NCI-H187 treated with DMSO at 0.1 percent for 48 hours (cell line): ENCODE results near the gene PTPRF.

ENCODE experiments used
- DNase-seq: peaks from one replicate; lab custom pipeline; 2025; lab: John Stamatoyannopoulos, UW

Gene PTPRF

DNA sequence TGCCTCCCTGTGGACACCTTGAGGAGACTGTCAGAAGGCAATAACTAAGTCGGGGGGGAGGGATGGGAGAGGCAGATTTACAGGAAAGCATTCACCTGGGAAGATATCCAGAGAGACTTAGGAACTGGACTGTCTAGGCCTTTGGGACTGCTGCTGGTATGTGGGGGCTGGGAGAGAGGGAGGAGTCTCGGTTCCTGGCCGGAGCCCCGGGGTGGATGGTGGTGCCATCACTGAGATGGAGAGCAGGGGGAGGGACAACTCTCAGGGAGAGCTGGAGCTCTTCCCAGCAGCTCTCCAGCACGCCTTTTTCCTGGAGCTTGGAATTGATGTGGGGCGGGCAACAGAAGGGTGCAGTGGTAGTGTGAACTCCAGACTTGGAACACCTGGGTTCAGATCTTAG lies 22.1 kb downstream of the PTPRF start:
- DNase-seq = no peak

DNA sequence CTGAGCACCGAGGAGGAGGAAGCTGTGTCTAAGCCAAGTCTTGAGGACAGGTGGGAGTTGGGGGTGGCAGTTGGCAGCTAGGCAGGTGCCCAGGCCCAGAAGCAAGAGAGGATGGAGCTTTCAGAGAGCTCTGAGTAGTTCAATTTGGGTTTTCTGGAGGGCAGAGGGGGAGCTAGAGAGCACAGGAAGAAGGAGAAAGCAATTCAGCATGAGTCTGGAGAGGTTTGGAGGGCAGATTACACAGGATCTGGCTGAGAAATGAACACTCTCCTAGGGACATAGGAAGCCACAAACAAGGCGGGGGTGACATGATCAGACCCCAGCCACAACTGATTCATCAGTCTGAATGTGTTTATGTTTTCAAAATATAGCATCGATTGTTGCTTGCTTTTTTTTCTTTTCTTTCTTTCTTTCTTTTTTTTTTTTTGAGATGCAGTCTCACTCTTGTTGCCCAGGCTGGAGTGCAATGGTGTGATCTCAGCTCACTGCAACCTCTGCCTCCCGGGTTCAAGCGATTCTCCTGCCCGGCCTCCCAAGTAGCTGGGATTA lies 23.8 kb downstream of the PTPRF start:
- DNase-seq = no peak

GRCh38 chr1:43556782-43557181 lies 26.1 kb downstream of the PTPRF start:
- DNase-seq = no peak

DNA sequence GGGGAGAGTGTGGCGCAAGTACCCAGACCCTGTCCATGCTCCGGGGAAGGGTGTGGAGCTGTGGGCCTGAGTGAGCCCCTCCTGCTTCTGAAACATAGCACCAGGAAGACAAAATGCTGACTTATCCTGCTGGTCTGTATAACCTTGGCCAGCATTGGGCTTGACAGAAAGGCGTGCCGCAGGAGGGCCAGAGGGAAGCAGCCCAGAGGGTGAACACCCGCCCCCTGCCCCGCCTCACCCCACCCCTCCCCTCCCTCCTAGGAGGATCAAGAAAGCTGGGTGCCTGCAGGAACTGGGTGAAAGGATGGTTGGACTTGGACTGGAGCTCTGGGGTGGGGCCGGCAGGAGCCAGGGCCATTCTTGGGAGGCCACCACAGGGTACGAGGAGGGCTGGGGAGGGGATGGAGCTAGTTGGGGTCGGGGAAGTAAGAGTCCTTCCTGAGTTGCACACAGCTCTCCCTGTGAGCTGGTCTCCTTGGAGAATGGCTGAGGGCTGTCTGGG lies 27.1 kb downstream of the PTPRF start:
- DNase-seq = no peak

DNA sequence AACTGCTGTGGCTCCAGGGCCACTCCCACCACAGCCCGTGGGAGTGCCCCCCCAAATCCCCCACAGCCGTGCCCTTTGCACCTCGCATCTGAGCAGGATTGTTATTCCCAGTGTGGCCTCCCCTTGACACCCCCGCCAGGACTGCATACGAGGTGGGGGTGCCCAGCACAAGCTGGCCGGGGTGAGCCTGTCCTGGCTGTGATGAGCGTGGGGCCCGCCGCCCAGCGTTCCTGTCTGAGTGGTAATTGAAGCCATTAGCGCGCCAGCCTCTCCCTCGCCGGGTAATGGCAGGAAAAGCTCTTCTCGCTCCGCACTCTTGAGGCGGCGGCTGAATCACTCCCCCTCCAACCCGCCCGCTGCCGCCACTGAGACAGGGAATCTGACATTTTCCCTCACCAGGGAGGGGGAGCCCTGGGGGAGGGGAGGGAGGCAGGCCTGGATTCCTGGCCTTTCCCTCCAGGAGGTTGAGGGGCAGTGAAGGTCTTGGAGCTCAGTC lies 27.7 kb downstream of the PTPRF start:
- peak; percentile 33 for DNase-seq

DNA sequence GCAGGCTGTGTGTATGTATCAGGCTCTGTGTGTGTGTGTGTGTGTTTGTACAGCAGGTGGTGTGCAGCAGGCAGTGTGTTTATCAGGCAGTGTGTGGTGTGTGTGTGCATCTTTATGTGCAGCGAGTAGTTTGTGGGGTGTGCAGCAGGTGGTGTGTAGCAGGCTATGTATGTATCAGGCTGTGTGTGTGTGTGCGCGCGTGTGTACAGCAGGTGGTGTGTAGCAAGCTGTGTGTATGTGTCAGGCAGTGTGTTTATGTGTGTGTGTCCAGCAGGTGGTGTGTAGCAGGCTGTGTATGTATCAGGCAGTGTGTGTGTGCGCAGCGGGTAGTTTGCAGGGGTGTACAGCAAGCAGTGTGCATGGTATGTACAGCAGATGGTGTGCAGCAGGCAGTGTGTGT lies 29.0 kb downstream of the PTPRF start:
- no peak for DNase-seq

DNA sequence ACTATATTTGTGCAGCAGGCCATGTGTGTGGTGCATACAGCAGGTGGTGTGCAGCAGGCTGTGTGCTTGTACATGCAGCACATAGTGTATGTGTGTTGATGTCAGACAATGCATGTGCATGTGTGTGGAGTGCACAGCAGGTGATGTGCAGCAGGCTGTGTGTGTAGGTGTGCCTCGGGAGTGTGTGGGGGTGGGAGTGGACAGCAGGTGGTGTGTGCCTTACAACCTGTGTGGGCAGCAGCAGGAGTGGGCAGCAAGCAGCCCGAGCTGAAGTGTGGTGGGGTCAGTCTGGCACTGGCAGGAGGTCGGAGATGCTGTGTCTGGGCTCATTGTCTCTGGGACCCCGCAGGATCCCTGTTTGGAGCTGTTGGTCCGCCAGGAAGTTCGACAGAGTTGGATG lies 29.6 kb downstream of the PTPRF start:
- no peak for DNase-seq

- no peak for DNase-seq
These were observed 33.3 kb downstream of the PTPRF start for GRCh38 chr1:43563876-43564539.

DNA sequence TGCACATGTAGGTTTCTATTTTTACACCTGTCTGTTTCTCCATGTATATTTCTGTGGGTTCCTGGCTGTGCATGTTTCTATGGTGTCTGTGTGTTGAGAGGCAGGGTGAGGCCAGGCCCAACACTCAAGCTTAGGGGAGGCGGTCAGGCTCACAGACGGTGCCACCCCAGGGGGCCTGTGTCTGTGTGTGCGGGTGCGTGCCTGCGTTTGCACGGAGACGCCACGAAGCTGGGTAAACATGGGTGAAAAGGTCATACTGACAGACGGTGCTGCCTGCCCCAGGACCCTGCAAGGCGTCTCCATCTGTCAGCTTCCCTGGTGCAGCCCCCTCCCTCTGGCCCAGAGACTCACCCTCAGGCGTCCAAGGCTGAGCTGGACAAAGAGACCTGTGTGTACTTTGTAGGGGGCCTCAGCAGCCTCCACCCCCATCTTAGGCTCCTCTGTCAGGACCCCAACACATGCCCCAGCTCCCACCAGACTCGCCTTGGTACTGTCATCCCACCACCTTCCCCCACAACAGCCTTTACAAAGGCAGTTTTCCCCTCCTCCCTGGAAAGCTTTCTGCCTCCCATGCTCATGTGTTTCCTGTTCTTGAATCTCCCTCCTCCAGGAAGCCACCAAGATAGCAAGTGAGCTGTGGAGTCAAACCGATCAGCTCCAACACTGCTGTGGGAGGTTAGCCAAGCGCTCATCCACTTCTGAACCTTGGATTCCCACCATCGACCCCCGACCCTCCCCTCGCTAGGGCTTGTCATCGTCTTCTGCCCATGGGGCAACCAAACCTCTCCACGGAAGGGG lies 34.1 kb downstream of the PTPRF start:
- DNase-seq = peak; percentile 64

- DNase-seq = no peak
These were observed 35.1 kb downstream of the PTPRF start for GRCh38 chr1:43565600-43566360.

DNA sequence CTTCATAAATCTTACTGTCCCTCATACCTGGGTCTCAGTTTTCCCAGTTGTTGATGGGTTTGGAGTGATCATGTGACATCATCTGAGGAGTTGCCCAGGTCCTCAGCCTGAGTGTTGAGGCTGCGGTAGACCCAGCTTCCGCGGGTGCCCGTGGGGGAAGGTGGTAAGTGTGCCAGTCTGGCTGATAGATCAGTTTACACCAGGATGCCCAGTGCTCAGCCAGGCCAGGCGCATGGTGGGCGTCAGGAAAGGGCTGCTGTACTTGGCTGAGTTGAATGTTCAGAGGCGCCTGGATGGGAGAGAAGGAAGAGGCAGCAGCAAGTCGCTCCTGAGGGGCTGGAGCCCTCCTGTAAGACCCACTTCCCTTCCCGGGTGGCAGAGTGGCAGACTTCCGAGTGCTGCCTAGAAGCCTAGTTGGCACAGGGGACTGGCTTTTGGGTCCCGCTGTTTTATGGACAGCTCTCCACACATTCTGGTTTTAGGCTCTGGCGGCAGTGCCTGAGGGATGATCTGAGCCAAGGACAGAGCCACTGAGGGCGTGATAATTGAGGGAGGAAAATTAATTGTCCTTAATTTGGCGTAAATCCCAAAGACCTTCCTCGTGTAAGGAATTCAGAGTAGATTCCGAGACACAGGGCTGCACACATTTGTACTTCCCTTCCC lies 35.8 kb downstream of the PTPRF start:
- no peak for DNase-seq

GRCh38 chr1:43569175-43569574 lies 38.5 kb downstream of the PTPRF start:
- no peak for DNase-seq

DNA sequence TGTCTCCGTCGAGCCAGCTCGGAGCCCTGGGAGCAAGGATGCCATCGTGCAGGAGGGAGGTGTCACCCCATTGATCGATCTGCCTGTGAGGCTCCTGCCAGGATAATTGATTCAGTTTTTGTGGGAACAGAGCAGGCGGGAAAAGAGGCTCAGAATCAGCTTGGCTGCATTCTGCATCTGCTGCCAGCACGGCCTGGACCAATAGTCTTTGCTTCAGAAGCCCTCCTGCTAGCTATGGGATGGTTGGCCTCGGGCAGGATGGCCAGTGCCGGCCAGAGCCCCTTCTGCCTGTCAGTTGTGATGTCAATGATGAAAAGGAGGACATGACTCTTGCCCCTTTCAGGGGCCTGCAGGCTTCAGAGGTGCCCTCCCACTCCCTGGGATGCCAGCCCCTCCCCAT lies 39.6 kb downstream of the PTPRF start:
- DNase-seq = no peak

GRCh38 chr1:43570715-43571114 lies 40.0 kb downstream of the PTPRF start:
- DNase-seq = no peak

DNA sequence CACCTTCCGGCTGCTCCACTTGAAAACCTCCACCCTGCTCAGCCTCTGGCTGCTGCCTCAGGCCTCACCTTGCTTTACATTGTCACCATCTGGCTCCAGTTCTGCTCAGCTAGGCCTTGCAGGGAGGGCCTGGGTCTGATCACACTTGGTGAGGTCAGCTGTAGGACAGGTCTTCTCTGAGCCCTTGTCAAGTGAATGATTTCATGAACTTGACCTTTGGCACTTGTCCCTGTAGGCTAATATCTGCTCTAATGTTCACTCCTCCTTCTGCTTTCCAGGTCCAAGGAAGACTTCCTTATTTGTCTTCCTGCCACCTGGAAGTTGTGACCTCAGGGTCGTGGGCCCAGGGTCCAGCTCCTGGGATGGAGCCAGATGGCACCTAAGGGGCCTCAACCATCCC lies 41.4 kb downstream of the PTPRF start:
- DNase-seq = no peak

DNA sequence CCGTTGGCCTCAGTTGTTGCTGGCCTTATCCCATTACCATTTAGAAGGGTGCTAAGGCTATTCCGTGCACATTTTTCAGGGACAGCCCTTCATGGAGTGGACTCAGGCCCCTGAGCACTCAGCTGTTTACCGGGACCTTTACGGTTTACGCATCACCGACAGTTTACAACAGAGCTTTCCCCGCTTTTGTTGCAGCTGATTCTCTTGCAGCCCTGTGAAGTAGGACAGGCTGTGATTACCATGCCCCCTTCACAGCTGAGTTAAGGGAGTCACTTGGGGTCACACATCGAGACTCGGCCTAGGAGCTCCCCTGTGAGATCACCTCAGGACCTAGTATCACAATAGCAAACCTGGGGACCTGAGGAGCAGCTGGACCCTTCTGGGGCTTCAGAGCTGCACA lies 41.9 kb downstream of the PTPRF start:
- no peak for DNase-seq

DNA sequence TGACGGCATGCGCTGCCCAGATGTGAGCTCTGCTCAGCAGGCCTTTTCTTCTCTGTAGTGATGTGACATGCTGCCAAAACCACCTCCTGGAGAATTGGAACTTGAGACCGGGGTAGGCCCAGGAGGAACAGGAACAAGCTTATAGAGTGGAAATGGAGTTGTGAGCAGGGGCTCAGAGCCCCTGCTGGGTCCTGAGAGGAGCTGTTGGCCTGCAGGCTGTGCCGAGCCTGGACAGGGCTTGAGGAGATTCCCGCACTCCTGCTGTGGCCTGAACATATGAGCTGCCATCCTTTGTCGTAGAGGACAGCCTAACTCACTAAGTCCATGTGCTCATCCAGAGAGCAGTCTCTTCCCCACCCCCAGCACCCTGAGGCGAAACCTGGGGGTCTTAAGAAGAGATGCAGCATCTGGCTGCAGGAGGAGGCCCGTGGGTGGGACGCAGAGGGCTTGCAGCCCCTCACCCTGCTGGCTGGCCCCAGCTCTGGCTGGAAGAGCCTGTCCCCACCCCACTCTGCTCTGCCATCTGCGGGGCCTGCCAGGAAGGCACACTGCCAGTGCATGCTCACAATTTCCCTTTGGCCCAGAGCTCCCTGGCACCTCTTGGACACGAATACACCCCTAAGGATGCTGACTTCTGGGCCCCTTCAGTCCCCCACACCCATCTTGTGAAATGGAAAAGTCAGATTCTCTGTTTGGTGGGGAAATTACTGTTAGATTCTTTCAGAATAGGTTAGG lies 42.5 kb downstream of the PTPRF start:
- DNase-seq = no peak

DNA sequence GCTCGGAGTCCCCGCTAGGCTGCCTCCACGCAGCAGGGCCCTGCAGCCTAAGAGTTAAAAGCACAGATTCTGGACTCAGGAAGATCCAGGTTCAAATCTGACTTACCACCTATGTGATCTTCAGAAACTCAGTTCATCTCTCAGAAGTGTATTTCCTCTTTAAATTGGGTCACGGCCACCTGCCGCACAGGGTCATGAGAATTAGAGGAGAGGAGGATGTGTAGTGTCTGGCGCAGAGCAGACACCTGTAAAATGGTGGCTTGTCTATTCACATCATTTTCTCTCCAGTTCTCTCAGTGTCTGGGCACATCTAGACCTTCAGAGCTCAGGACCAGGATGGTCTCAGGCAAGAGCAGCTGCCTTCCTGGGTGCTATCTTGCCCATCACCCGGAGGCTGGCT lies 45.8 kb downstream of the PTPRF start:
- DNase-seq = no peak

DNA sequence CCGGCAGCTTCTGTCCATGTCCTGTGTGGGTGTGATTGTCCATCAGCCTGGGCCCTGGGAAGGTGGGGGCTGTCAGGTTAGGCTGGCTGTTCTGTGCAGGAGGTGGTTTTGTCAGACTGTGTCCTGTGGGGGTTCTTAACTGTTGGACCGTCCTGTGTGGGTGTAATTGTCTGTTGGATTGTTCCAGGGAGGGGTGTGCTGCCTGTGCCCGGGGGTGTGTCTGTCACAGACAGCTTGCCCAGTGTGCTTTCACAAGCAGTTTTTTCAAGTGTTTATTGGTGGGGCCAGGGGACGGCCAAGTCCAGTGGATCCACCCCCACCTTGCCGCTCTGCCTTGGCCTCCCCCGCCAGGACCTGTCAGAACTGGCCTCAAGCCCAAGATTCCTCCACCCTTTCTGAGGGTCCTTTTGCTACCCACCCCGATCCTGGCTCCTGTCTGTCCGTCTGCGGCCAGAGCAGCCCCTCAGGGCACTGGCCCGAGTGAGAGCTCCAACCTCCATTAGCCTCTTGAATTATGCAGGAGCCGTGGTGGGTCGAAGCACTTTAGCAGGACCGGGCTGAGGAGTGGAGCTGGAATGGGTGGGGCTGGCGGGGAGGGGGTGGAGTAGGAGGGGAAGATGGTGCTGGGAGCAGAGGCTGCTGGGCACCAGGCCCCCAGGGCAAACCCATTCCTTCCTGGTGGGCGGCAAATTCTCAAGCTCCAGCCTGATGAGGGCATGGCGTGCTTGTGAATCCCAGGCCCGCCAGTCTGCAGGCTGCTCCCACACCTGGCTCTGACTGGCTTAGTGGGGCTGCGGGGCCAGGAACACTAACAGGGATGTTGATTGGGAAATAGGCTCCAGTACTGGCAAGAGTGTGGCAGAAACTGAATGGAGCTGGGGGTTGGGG lies 47.2 kb downstream of the PTPRF start:
- DNase-seq = no peak

DNA sequence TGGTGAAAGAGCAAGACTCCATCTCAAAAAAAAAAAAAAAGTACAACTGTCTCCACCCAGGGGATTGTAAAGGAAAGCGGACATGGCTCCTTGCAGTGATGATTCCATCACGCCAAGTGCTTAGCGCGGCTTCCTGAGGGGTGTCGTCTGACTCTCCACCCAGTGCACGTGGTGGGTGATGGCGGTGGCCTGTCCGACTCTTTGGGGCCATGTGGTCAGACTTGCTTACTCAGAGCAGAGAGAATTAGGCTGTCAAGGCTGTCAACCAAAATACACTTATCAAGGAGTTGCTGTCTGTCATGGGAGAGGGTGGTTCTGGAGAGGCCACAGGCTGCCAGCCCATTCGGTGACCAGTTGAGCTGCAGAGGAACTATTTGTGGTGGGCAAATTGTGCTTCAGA lies 49.4 kb downstream of the PTPRF start:
- no peak for DNase-seq
